Hypothalamus (tissue), 51 donors: ENCODE results near the gene BZW2.
"Not testable (repeated sequence)": the region's sequence is repeated elsewhere in the genome, so short reads cannot be mapped to it uniquely, and the experiment has no call there.

ENCODE experiments used
- DNase-seq, 51 donors: peaks; one replicate each; lab custom pipeline; 2025; lab: John Stamatoyannopoulos, UW

BZW2 gene

GRCh38 chr7:16670021-16670420, 24.0 kb downstream of the BZW2 start:
- DNase-seq, result no peak

DNA sequence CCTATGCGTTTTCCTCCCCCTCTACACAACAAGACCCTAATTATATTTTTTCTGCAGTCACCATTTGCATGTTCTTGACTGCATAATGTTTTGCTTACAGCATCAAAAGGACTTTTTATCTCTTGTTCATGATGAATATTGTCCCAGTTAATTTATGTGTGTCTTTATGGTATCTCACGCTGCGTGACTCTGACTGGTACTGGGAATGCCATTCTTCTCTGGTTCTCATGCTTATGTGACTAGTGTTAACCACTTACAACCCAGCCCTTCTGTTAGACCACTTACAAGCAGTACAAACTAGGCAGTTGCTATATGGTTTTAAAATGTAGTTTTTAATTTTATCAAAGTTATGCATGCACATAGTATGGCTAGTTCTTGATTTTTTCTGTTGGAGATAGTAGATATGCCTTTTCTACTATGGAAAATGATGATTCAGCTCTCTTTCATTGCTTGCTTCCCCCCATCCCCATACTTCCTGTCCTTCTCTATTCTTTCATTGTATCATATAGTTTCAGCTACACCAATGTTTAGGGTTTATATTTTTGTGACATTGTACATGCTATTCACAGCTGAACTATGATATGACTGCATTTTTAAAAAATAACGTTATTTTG, 24.9 kb downstream of the BZW2 start:
- DNase-seq, result no peak

DNA sequence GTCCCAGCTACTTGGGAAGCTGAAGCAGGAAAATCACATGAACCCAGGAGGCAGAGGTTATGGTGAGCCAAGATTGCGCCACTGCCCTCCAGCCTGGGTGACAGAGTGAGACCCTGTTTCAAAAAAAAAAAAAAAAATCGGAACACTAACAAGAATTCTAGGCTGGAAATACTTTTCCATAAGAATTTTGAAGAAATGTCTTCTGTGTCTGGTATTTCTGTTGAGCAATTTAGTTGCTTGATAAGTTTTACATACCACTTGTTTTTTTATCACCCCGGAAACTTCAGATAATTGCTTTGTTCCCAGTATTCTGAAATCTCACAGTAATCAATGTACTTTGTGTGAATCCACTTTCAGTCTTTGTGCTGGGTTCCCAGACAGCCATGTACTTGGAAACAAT, 25.8 kb downstream of the BZW2 start:
- no peak for DNase-seq

DNA sequence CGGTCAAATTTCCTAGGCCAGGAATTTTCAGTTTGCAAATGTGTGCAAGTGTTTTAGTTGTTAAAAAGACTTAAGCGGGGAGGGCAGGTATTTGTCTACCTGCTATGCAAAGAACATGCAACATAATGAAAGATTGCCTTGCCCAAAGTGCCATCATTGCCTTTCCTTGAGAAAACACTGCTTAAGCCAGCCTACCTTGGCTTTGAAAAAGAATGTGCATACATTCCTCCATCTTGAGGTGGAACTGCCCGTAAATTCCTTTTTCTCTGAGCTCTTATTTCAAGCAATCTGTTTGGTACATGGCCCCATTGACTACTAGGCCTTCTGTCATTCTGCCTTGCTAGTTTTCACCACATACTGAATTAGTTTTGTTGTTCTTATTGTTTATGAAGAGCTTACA, 29.3 kb downstream of the BZW2 start:
- no peak for DNase-seq

- no peak for DNase-seq
Observed at GRCh38 chr7:16677978-16678494, 32.1 kb downstream of the BZW2 start.

DNA sequence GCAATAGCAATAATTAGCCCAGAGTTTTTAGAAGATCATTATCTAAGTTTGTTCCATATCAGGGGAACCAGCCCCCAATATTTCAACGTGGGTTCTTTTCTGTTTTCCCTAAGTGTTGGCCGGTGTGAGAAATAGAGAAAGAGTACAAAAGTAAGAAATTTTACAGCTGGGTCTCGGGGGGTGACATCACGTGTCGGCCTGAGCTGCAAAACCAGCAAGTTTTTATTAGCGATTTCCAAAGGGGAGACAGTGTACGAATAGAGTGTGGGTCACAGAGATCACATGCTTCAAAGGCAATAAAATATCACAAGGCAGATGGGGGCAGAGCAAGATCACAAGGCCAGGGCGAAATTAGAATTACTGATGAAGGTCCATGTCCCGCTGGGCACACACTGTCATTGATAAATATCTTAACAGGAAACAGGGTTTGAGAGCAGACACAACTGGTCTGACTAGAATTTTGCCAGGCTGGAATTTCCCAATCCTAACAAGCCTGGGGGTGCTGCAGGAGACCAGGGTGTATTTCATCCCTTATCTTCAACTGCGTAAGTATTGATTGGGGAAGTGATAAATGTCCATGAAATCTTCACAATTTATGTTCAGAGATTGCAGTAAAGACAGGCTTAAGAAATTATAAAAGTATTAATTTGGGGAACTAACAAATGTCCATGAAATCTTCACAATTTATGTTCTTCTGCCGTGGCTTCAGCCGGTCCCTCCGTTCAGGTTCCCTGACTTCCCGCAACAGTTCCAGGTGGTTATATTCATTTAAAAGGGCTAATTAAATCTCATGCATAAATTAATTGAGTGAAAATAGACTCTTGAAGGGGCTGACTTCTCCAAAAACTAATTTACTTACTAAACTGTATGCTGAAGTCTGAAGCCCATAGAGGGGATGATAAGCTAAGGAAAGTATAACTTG, 32.9 kb downstream of the BZW2 start:
- DNase-seq, result not testable (repeated sequence)

DNA sequence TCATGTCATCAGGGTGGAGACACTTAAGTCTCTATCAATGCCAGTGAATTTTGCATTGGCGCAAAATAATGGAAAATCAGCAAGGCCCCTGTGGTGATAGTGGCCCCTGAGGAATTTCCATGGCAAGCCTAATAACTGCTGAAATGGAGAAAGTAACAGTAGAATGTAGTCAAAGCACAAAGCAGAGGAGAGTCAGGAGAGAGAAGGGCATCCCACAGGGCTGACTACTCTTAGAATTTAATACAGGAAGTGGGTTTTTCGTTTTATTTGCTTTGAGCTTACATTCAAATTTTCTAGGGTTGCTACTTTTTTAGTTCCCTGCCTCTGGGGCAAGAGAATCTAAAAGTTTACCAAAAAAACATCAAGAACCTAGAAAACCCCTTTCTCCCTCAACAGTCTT, 39.0 kb downstream of the BZW2 start:
- DNase-seq, result no peak

- DNase-seq, result no peak
Observed at GRCh38 chr7:16685535-16685934, 39.6 kb downstream of the BZW2 start.

- DNase-seq, result no peak
Observed at GRCh38 chr7:16688249-16688648, 42.3 kb downstream of the BZW2 start.

GRCh38 chr7:16691241-16691640, 45.3 kb downstream of the BZW2 start:
- DNase-seq, result no peak

- no peak for DNase-seq
Observed at GRCh38 chr7:16693601-16694318, 47.8 kb downstream of the BZW2 start.

DNA sequence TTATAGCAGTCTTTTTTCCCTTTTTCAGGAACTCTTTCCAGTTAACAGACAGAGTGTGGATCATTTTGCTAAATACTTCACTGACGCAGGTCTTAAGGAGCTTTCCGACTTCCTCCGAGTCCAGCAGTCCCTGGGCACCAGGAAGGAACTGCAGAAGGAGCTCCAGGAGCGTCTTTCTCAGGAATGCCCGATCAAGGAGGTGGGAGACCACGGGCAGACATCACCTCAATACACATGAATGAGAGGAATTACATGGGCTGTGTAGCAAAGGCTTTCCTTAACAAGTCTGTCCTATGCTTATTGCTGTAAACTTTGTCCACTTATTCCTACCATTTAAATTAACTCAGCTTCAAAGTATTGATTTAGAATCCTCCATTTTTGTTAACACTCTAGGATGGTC, 48.8 kb downstream of the BZW2 start:
- no peak for DNase-seq

DNA sequence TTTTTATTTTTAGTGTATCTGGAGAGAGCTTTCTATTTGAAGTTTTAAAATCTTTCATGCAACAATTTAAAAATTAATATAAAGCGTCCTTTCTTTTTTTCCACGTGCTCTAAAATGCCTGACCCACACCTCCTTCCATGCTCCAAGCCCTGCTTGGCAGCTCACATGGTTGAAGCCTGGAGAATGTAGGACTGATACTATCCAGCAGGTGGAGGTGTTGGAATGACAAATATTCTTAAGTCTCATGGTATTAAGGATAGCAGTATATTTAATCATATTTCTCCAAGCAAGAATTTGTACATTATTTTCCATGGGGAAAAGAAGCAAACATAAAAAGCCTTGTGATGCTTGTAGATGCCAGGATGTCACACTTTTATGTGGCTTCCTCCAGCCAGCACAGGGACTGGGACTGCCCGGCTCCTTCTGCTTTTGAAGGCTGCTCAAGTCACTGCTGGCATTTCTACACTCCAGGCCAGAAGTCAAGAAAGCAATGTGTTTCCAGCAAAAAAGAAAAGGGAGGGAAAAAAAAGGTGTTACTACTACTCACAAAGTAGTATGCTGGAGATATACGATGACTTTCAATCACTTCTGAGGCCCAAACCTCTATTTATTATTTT, 49.7 kb downstream of the BZW2 start:
- DNase-seq, result peak in 2 of 51 donors; percentile 8 to 11

GRCh38 chr7:16697507-16698199, 51.7 kb downstream of the BZW2 start:
- DNase-seq, result no peak

GRCh38 chr7:16698200-16698905, 52.4 kb downstream of the BZW2 start:
- DNase-seq, result peak in 1 of 51 donors; percentile 6

DNA sequence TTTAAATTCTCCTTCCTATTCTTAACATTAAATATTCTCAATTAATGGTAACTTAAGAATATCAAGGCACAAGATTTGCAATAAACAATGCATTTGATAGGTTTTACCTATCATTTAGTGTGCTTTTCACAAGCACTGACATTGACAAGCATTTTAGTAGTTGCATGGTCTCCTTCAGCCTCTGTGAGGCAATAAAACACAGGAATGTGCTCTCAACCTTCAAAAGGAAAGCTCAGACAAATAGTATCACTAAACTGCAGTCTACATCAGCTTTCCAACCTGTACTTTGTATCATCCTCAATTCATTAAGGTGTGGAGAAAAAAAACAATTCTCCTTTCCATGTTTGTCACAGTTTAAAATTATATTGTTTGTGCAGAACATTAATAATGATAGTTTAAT, 56.5 kb downstream of the BZW2 start:
- DNase-seq, result no peak

DNA sequence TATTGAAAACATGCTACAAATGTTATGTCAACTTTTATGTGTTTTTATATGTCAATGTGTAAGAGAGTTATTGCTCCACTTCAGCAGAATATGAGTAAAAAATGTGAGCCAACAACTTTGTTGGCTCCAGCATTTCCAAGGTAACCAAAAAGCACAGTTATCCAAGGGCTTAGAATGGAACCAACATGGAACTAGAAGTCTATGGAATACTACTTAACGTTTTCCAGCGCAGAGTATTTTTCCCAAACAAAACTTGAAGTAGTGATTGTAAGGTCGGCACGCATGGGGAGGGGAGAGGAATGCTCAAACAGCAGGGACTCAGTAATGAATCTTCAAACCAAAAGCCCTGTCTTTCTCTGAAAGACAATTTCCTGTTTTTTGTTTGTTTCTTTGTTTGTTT, 62.5 kb downstream of the BZW2 start:
- DNase-seq, result no peak

GRCh38 chr7:16708980-16709379, 63.0 kb downstream of the BZW2 start:
- DNase-seq, result no peak

- no peak for DNase-seq
Observed at GRCh38 chr7:16710651-16711050, 64.7 kb downstream of the BZW2 start.

- no peak for DNase-seq
Observed at GRCh38 chr7:16711730-16712129, 65.7 kb downstream of the BZW2 start.
